Raji (cell line): Measurements from ENCODE around the gene SMG7.
A peak's percentile ranks its signal among the peaks of the same experiment; 100 is the strongest.

ENCODE experiments used
- POLR2A ChIP-seq: IDR thresholded peaks from 2 replicates; pipeline ENCODE4 v1.6.1; 2011; ENCODE audit warnings: low read depth, low read length, control low read depth; ENCODE audit not compliant: insufficient read depth

Gene SMG7

GRCh38 chr1:183460596-183460995 is 11.7 kb upstream of the SMG7 start:
- no peak for TF ChIP-seq POLR2A

- no peak for TF ChIP-seq POLR2A
Measured at GRCh38 chr1:183461350-183461749, 10.9 kb upstream of the SMG7 start.

DNA sequence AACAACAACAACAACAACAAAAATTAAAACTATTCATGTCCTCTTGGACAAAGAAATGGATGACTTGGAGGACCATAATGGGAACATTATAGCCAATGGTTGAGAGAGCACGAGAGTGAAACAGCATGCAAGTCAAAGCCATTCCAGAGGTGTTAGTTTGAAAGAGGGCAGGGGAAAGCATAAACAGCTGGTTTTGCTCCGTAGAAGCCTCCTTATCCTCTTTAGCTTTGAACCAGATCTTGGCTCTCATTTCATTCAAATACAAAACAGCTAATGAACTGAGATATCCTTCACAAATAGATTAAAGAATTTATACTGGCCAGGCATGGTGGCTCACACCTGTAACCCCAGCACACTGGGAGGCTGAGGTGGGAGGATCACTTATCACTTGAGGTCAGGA is 8.7 kb upstream of the SMG7 start:
- TF ChIP-seq POLR2A, result no peak

GRCh38 chr1:183466781-183467180 is 5.5 kb upstream of the SMG7 start:
- no peak for TF ChIP-seq POLR2A

DNA sequence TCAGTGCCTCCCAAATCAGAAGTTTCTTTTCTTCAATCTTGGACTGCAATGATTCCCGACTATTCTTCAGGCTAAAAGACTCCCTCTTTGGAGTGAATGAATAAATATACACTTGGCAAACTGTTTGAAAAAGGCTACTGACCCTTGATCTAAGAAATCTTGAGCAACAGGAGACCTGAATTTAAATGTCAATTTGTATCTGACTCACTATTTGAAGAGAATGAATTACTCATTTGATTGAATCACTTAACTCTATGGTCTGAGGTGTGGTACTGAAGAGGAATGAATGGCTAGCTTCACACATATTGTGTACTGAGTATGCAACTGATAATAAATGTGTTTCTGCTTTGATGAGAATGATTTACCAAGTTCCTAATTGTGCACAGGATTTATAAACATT is 4.6 kb upstream of the SMG7 start:
- TF ChIP-seq POLR2A, result no peak

GRCh38 chr1:183470147-183470960 is 1.9 kb upstream of the SMG7 start:
- TF ChIP-seq POLR2A, result peak; percentile 53

GRCh38 chr1:183470961-183471742 is 1.1 kb upstream of the SMG7 start:
- no peak; the same call in 1 of the 2 replicates for TF ChIP-seq POLR2A

DNA sequence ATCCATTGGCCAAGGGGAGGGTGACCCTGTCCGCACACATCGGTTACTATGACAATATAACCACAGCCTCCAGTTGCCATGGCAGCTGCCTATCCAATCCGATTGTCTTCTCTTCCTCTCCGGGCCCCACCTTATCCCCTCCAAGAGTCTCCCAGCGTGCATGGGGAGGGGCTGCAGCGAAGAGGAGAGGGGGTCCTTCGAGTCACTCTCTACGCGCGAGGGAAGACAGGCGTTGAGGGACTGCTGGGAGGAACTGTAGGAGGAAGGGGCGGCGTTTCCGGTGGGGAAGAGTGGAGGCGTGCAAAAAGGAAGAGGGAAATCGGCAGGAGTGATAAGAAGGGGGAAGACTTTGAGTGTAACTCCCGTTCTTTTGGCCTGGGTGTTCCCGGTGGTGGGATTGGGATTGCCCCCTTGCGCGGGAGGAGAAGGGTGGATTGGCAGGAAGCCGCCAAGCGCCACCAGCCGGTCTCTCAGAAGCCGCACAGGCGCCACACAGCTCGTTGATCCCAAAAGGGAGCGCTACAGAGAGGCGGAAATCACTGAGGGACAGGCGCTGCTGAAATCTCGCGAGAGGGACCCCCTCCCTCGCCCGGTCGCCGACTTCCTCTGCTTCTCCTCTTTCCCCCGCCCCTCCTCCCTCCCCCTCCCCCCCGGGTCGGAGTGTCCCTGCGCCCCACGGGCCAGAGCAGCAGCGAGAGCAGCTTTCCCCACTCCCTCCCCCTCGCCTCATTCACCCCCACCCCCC is 384 bp upstream of the SMG7 start:
- TF ChIP-seq POLR2A, result peak; percentile 58; the same call in 1 of the 2 replicates

- no peak for TF ChIP-seq POLR2A
Measured at GRCh38 chr1:183473217-183473536, 878 bp downstream of the SMG7 start.

DNA sequence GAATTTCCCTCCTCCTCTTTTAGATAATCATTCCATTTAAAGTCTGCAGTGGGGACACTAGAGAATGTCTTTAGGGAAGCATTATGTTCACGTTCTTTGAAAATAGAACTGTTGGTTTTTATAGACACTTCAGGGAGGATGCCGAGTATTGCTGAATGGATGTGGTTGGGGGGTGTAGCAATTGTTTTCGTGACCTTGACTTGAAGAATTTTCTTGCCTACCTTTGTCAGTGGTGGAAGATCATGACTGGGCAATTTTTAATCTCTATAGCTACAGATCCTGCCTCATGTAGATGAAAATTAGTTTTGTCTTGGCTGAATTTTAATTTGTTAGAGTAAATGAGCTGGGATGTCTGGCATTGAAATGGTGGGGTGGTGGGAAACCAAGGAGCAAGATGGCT is 3.8 kb downstream of the SMG7 start:
- TF ChIP-seq POLR2A, result no peak

GRCh38 chr1:183477986-183478781 is 5.9 kb downstream of the SMG7 start:
- TF ChIP-seq POLR2A, result no peak

DNA sequence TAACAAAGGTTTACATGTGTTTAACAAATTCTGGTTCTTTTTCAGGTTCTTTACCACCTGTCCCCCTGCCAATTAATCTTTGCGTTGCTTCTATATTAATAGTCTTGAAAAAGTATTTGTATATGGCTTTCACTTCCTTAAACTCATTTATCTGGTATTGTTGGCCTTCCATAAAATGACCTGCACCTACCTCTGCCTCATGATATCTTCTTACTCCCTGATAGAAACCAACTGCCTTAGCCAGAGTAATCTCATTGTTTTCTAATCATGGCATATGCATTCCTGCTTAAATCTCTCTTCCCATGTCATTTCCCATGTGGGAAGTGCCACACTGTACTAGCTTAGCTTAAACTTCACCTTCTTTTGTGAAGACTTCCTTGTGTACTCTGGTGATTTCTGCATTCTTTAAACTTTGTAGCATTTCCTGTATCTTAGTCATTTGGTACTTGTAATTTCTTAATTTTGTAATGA is 8.7 kb downstream of the SMG7 start:
- TF ChIP-seq POLR2A, result no peak

GRCh38 chr1:183483224-183483623 is 10.9 kb downstream of the SMG7 start:
- TF ChIP-seq POLR2A, result no peak

DNA sequence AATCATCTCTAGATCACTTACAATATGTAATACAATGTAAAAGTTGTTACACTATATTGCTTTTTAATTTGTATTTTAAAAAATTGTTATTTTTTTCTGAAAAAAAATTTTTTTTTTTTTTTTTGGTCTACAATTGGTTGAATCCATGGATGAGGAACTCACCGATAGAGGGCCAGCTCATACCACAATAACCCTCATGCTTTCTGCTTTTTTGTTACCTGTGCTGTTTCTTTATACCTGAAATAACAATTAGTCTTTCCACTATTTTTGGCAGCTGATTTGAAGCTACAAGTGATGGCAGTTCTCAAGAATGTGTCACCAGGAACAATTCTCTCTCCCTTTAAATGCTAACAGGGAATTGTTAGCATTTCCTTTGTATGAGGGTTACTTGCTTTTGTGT is 12.0 kb downstream of the SMG7 start:
- no peak for TF ChIP-seq POLR2A

DNA sequence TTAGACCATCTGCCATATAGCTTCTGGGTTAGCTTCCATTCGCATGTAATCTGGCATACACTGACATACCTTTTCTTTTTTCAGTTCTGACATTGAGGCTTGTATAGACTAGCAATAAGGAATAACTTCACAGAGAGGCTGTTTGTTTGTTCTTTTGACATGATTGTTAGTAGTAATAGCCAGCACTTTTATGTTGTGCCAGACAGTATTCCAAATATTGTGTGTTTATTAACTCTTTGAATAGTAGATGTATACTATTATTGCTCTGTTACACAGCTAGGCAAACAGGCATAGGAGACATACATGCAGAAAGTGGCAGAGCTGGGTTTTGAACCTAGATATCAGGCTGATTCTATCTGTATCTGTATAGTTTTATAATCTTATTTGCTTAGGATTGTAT is 12.6 kb downstream of the SMG7 start:
- no peak for TF ChIP-seq POLR2A
